Measurements from ENCODE around the gene GNG7.
"Not testable (repeated sequence)": the region's sequence is repeated elsewhere in the genome, so short reads cannot be mapped to it uniquely, and the experiment has no call there.

Gene GNG7

GRCh38 chr19:2726904-2727639 lies 24.6 kb upstream of the GNG7 start:
- no peak for DNase-seq (ENCODE audit: low spot score)

GRCh38 chr19:2726160-2726855 lies 23.8 kb upstream of the GNG7 start:
- DNase-seq (ENCODE audit: low spot score) = no peak

GRCh38 chr19:2724148-2724557 lies 21.7 kb upstream of the GNG7 start:
- no peak for DNase-seq (ENCODE audit: low spot score)

GRCh38 chr19:2723747-2724146 lies 21.3 kb upstream of the GNG7 start:
- no peak for DNase-seq (ENCODE audit: low spot score)

- DNase-seq (ENCODE audit: low spot score) = no peak
Measured at GRCh38 chr19:2723345-2723715, 20.8 kb upstream of the GNG7 start.

GRCh38 chr19:2722541-2723344 lies 20.2 kb upstream of the GNG7 start:
- DNase-seq (ENCODE audit: low spot score) = no peak

GRCh38 chr19:2721570-2722540 lies 19.4 kb upstream of the GNG7 start:
- no peak for DNase-seq (ENCODE audit: low spot score)

GRCh38 chr19:2720777-2721569 lies 18.5 kb upstream of the GNG7 start, which contains the start of gene DIRAS1:
TSS of gene DIRAS1 (minus strand) at chr19:2721372. CDS start at chr19:2717806, 3,566 bp downstream.
- no peak for DNase-seq (ENCODE audit: low spot score)

GRCh38 chr19:2719920-2720776 lies 17.7 kb upstream of the GNG7 start:
- no peak for DNase-seq (ENCODE audit: low spot score)

- DNase-seq (ENCODE audit: low spot score) = no peak
Measured at GRCh38 chr19:2719232-2719735, 16.8 kb upstream of the GNG7 start.

GRCh38 chr19:2717638-2718541 lies 15.4 kb upstream of the GNG7 start:
- no peak for DNase-seq (ENCODE audit: low spot score)

- DNase-seq (ENCODE audit: low spot score) = no peak
Measured at GRCh38 chr19:2716722-2717637, 14.5 kb upstream of the GNG7 start.

- no peak for DNase-seq (ENCODE audit: low spot score)
Measured at GRCh38 chr19:2716275-2716650, 13.8 kb upstream of the GNG7 start.

- no peak for DNase-seq (ENCODE audit: low spot score)
Measured at GRCh38 chr19:2715470-2716274, 13.2 kb upstream of the GNG7 start.

- no peak for DNase-seq (ENCODE audit: low spot score)
Measured at GRCh38 chr19:2714531-2715269, 12.2 kb upstream of the GNG7 start.

- not testable (repeated sequence) for DNase-seq (ENCODE audit: low spot score)
Measured at GRCh38 chr19:2714102-2714501, 11.6 kb upstream of the GNG7 start.

Data from left forelimb (tissue), 1 donor.